Mesenchymal stem cell (in vitro differentiated cells and primary cell): ENCODE measurements around the gene ASTN2.
A peak's percentile ranks its signal among the peaks of the same experiment; 100 is the strongest.

Experiments used
- DNase-seq: peaks from one replicate; pipeline ENCODE4 v3.0.0-alpha.2; 2013
- H2AFZ ChIP-seq: one replicate; pipeline ENCODE4 v1.6.1; 2013; ENCODE audit warnings: low read depth, mild to moderate bottlenecking, control low read depth, inconsistent platforms, low read length, moderate library complexity
- H2AK5ac ChIP-seq: 2 replicates; pipeline ENCODE4 v1.6.1; 2013; ENCODE audit warnings: low read length, moderate library complexity, mild to moderate bottlenecking, inconsistent platforms; ENCODE audit not compliant: severe bottlenecking
- H2BK120ac ChIP-seq: one replicate; pipeline ENCODE4 v1.6.1; 2013; ENCODE audit warnings: low read depth, mild to moderate bottlenecking, inconsistent platforms, low read length, moderate library complexity
- H2BK12ac ChIP-seq, 2 experiments: one replicate each; pipeline ENCODE4 v1.6.1; 2013; ENCODE audit warnings: inconsistent platforms in 2 of 2, low read length in 2 of 2, mild to moderate bottlenecking in 2 of 2, moderate library complexity in 2 of 2, control low read depth in 1 of 2
- H2BK15ac ChIP-seq: one replicate; pipeline ENCODE4 v1.6.1; 2013; ENCODE audit warnings: mild to moderate bottlenecking, low read depth, inconsistent platforms; ENCODE audit not compliant: poor library complexity, severe bottlenecking
- H2BK5ac ChIP-seq: 2 replicates; pipeline ENCODE4 v1.6.1; 2013; ENCODE audit warnings: low read depth, mild to moderate bottlenecking, low read length, control low read depth, inconsistent platforms; ENCODE audit not compliant: poor library complexity, severe bottlenecking
- H3K14ac ChIP-seq, 2 experiments: one replicate each; pipeline ENCODE4 v1.6.1; 2013; ENCODE audit warnings: inconsistent platforms in 2 of 2, low read length in 2 of 2, control low read depth in 1 of 2, mild to moderate bottlenecking in 1 of 2, moderate library complexity in 1 of 2
- H3K18ac ChIP-seq, 2 experiments: one replicate each; pipeline ENCODE4 v1.6.1; 2013; ENCODE audit warnings: inconsistent platforms in 2 of 2, low read length in 2 of 2, control low read depth in 1 of 2, low read depth in 1 of 2, mild to moderate bottlenecking in 1 of 2
- H3K23ac ChIP-seq, 2 experiments: one replicate each; pipeline ENCODE4 v1.6.1; 2013; ENCODE audit warnings: inconsistent platforms in 2 of 2, low read length in 2 of 2, mild to moderate bottlenecking in 2 of 2, moderate library complexity in 2 of 2, control low read depth in 1 of 2
- H3K27ac ChIP-seq: 2 replicates; pipeline ENCODE4 v1.5.1; 2013; ENCODE audit warnings: mild to moderate bottlenecking, moderate library complexity, low read length, control low read depth, inconsistent platforms; ENCODE audit not compliant: poor library complexity, severe bottlenecking
- H3K27me3 ChIP-seq, 2 experiments: 2 replicates each; pipeline versions ENCODE4 v1.6.1 to v1.7.0; 2013; ENCODE audit warnings: low read length in 2 of 2, mild to moderate bottlenecking in 2 of 2, moderate library complexity in 2 of 2, control low read depth in 1 of 2, inconsistent platforms in 1 of 2; ENCODE audit not compliant: control insufficient read depth in 1 of 2, insufficient read depth in 1 of 2
- H3K36me3 ChIP-seq, 2 experiments: 2 replicates each; pipeline versions ENCODE4 v1.6.1 to v1.7.0; 2013; ENCODE audit warnings: low read length in 2 of 2, control low read depth in 1 of 2, inconsistent platforms in 1 of 2, low read depth in 1 of 2, mild to moderate bottlenecking in 1 of 2; ENCODE audit not compliant: insufficient read depth in 2 of 2, control insufficient read depth in 1 of 2
- H3K4ac ChIP-seq, 2 experiments: one replicate each; pipeline ENCODE4 v1.6.1; 2013; ENCODE audit warnings: inconsistent platforms in 2 of 2, low read length in 2 of 2, mild to moderate bottlenecking in 2 of 2, moderate library complexity in 2 of 2, control low read depth in 1 of 2, low read depth in 1 of 2
- H3K4me1 ChIP-seq: 2 replicates; pipeline ENCODE4 v1.6.1; 2013; ENCODE audit warnings: low read depth, low read length, control low read depth; ENCODE audit not compliant: control insufficient read depth, insufficient read depth
- H3K4me2 ChIP-seq: 2 replicates; pipeline ENCODE4 v1.6.1; 2013; ENCODE audit warnings: low read length, mild to moderate bottlenecking, inconsistent platforms; ENCODE audit not compliant: poor library complexity, severe bottlenecking
- H3K4me3 ChIP-seq, 2 experiments: 2 replicates each; pipeline versions ENCODE4 v1.5.1 to v1.7.0; 2013; ENCODE audit warnings: low read length in 2 of 2, mild to moderate bottlenecking in 2 of 2, control low read depth in 1 of 2, low read depth in 1 of 2; ENCODE audit not compliant: insufficient read depth in 1 of 2
- H3K79me1 ChIP-seq: replicated peaks from 2 replicates; pipeline ENCODE4 v1.6.1; 2013; ENCODE audit warnings: mild to moderate bottlenecking, control low read depth, low read length, inconsistent platforms; ENCODE audit not compliant: poor library complexity, severe bottlenecking
- H3K9ac ChIP-seq: 2 replicates; pipeline ENCODE4 v1.7.0; 2013; ENCODE audit warnings: mild to moderate bottlenecking, low read length, moderate library complexity
- H3K9me3 ChIP-seq: 2 replicates; pipeline ENCODE4 v1.7.0; 2013; ENCODE audit warnings: mild to moderate bottlenecking, low read length; ENCODE audit not compliant: control insufficient read depth
- H4K8ac ChIP-seq: one replicate; pipeline ENCODE4 v1.6.1; 2013; ENCODE audit warnings: inconsistent platforms, mild to moderate bottlenecking, low read length, moderate library complexity
- H4K91ac ChIP-seq: one replicate; pipeline ENCODE4 v1.6.1; 2013; ENCODE audit warnings: mild to moderate bottlenecking, low read length, inconsistent platforms
- WGBS: methylation state at CpG from one replicate; pipeline ENCODE4 v1.1.7; 2013; ENCODE audit warnings: mixed read lengths; 5-methylcytosine and 5-hydroxymethylcytosine counted together

Gene ASTN2

GRCh38 chr9:116991051-116991450 is 423.8 kb downstream of the ASTN2 start:
- WGBS, result 89% methylated on average over 2 of the region's 2 CpGs
- Histone ChIP-seq H3K4me1 (peaks cover 2% of the 10 kb centered on the region), H2BK120ac (no peak overlapping the region), H3K9ac (no peak overlapping the region), H3K14ac (no peak overlapping the region), H4K8ac (no peak overlapping the region), H2BK5ac (no peak overlapping the region), H3K4me3 (no peak overlapping the region), H3K79me1 (no peaks in the 10 kb centered on the region), H3K18ac (no peak overlapping the region), H3K4me2 (no peak overlapping the region), H3K36me3 (no peaks in the 10 kb centered on the region), H2BK12ac (no peak overlapping the region), H3K9me3 (no peaks in the 10 kb centered on the region), H4K91ac (no peak overlapping the region), H3K4ac (no peak overlapping the region), H2AFZ (no peak overlapping the region), H2AK5ac (no peak overlapping the region), H2BK15ac (no peak overlapping the region), H3K27me3 (peaks cover 3 to 5% of the 10 kb centered on the region in 2 experiments), H3K27ac (no peak overlapping the region), H3K23ac (no peak overlapping the region)
- DNase-seq, result no peak

DNA sequence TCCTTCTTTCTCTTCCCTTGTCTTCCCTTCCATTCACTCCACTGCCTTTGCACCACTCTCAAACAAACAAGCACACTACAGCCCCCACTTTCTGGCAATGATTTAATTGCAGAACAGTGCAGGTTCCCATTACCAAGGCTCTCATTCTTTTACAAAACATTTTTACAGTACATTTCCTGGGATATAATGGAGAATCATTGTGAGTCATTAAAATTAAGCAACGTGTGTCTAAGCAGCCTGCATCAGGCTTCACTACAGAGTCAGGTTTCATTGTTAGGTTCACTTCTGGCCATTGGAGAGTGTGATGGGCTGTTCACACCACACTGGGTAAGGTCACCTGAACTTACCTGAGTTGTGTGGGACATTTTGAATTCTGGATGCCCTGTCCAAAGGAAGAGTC is 424.3 kb downstream of the ASTN2 start:
- Histone ChIP-seq H3K27me3 (peaks cover 3 to 7% of the 10 kb centered on the region in 2 experiments), H2BK15ac (no peak overlapping the region), H3K18ac (no peak overlapping the region), H4K91ac (no peak overlapping the region), H3K4me3 (no peak overlapping the region), H3K4ac (no peak overlapping the region), H2AFZ (no peak overlapping the region), H2BK12ac (no peak overlapping the region), H3K9ac (no peak overlapping the region), H3K9me3 (no peaks in the 10 kb centered on the region), H3K36me3 (no peaks in the 10 kb centered on the region), H4K8ac (no peak overlapping the region), H3K79me1 (no peaks in the 10 kb centered on the region), H3K27ac (no peak overlapping the region), H3K23ac (no peak overlapping the region), H3K4me1 (peaks cover 2% of the 10 kb centered on the region), H3K14ac (no peak overlapping the region), H2AK5ac (no peak overlapping the region), H2BK5ac (no peak overlapping the region), H2BK120ac (no peak overlapping the region), H3K4me2 (no peak overlapping the region)
- 12% methylated on average over 1 of the region's 1 CpG for WGBS
- DNase-seq, result peak; percentile 13

DNA sequence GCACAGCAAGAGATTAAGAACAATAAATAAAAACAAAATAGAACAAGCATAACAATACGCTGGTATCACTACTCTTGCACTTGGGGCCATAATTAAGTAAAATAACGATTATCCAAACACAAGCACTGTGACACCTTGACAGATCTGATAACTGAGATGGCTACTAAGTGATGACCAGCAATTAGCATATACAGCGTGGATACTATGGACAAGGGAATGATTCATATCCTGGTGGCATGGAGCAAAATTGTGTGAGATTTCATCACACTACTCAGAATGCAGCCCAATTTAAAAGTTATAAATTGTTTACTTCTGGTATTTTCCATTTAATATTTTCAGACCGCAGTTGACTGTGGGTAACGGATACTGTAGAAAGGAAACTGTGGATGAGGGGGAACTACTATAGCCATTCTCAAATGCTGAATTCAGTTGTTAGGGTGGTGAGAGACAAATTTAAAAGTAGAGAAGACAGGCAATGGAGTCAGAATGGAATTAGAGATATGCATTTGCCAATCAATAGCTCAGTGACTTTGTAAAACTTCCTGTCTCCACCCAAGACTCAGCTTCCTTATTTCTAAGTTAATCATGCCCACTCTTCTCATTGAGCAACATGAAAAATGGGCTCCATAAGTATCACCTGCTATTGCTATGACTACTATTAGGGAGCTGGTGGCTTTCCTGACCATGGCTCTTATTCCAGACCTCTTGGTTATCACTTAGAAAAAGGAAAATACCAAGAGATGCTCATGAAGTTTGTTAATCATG is 427.0 kb downstream of the ASTN2 start:
- no peak overlapping the region for H3K23ac ChIP-seq
- H3K9ac ChIP-seq, result no peak overlapping the region
- H3K36me3 ChIP-seq, result no peaks in the 10 kb centered on the region
- H4K8ac ChIP-seq, result no peak overlapping the region
- no peak overlapping the region for H2BK12ac ChIP-seq
- peaks cover 3 to 13% of the 10 kb centered on the region in 2 experiments for H3K27me3 ChIP-seq
- no peak overlapping the region for H2AK5ac ChIP-seq
- no peak overlapping the region for H3K18ac ChIP-seq
- no peak overlapping the region for H3K4ac ChIP-seq
- H3K79me1 ChIP-seq, result no peaks in the 10 kb centered on the region
- no peaks in the 10 kb centered on the region for H3K4me1 ChIP-seq
- no peak overlapping the region for H3K27ac ChIP-seq
- no peak overlapping the region for H2BK5ac ChIP-seq
- H2AFZ ChIP-seq, result no peak overlapping the region
- no peak overlapping the region for H2BK120ac ChIP-seq
- no peak overlapping the region for H3K4me3 ChIP-seq
- 70% methylated on average over 2 of the region's 5 CpGs for WGBS
- H3K9me3 ChIP-seq, result no peaks in the 10 kb centered on the region
- no peak overlapping the region for H3K14ac ChIP-seq
- peak; percentile 49 for DNase-seq
- H4K91ac ChIP-seq, result no peak overlapping the region
- no peak overlapping the region for H3K4me2 ChIP-seq
- no peak overlapping the region for H2BK15ac ChIP-seq

GRCh38 chr9:116986015-116986414 is 428.8 kb downstream of the ASTN2 start:
- Histone ChIP-seq H3K4ac (no peak overlapping the region), H3K9ac (no peak overlapping the region), H2BK12ac (no peak overlapping the region), H2BK15ac (no peak overlapping the region), H3K4me1 (no peaks in the 10 kb centered on the region), H2AFZ (no peak overlapping the region), H3K14ac (no peak overlapping the region), H3K79me1 (no peaks in the 10 kb centered on the region), H2BK120ac (no peak overlapping the region), H3K27me3 (peaks cover 3 to 13% of the 10 kb centered on the region in 2 experiments), H2AK5ac (no peak overlapping the region), H2BK5ac (no peak overlapping the region), H4K91ac (no peak overlapping the region), H4K8ac (no peak overlapping the region), H3K9me3 (no peaks in the 10 kb centered on the region), H3K18ac (no peak overlapping the region), H3K36me3 (no peaks in the 10 kb centered on the region), H3K23ac (no peak overlapping the region), H3K27ac (no peak overlapping the region), H3K4me3 (no peak overlapping the region), H3K4me2 (no peak overlapping the region)
- WGBS, result 69% methylated on average over 5 of the region's 7 CpGs
- DNase-seq, result no peak
